HG03045 (cell line): ENCODE results near the gene APOBEC3H.

Experiments used
- ATAC-seq: cut with Tn5 transposase; IDR thresholded peaks from one replicate; pipeline ENCODE4 v1.9.1; 2021; ENCODE audit warnings: mild to moderate bottlenecking, moderate library complexity; ENCODE audit not compliant: unreplicated experiment

Gene APOBEC3H

DNA sequence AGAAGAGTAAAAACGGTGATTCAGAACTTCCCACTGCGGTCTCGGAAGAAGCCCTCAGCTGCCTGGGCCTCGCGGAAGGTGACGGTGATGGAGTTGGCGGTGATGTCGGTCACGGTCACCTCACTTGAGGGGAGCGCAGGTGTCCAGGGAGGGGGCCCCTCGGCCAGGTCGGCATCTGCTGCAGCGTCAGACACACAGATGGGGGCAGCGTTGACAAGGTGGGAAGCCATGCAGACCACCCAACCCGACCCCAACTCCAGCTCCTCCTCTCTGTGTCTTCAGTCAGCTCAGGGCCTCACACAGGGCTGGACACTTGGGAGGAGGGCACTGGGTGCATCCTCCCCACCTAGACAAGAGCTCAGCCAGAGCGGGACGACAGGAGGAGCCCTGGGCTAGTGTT, 36.8 kb downstream of the APOBEC3H start:
- no peak for ATAC-seq

DNA sequence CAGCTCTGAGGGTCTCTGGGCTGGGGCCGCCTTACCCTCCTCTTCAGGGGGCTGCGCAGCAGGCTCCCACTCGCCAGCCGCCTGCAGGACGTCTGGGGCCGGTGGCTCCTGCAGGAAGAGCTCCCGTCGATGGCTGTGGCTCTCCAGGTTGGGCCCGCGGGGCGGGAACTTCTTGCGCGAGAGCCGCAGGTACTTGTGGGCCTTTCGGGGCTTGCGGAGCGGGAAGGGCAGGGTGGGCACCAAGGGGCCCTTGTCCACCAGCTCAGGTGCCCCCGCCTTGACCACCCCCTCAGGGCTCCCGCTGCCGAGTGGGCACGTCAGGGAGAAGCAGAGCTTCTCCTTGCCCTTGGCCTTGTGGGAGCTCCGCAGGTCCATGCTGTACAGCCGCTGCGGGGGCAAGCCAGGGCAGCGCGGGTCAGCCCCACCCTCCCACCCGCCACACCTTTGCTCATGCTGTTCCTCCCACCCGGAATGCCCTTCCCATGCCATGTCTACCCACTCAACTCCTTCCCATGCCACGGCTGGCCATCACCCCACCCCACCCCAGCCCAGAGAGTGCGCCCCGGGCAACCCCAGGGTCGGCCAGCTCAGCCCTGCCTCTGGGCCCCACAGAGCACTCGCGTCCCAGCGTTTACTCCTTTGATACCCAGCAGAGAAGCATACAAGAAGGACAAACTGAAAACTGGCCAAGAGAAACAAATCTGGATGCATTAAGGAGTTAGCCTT, 37.5 kb downstream of the APOBEC3H start:
- no peak for ATAC-seq

DNA sequence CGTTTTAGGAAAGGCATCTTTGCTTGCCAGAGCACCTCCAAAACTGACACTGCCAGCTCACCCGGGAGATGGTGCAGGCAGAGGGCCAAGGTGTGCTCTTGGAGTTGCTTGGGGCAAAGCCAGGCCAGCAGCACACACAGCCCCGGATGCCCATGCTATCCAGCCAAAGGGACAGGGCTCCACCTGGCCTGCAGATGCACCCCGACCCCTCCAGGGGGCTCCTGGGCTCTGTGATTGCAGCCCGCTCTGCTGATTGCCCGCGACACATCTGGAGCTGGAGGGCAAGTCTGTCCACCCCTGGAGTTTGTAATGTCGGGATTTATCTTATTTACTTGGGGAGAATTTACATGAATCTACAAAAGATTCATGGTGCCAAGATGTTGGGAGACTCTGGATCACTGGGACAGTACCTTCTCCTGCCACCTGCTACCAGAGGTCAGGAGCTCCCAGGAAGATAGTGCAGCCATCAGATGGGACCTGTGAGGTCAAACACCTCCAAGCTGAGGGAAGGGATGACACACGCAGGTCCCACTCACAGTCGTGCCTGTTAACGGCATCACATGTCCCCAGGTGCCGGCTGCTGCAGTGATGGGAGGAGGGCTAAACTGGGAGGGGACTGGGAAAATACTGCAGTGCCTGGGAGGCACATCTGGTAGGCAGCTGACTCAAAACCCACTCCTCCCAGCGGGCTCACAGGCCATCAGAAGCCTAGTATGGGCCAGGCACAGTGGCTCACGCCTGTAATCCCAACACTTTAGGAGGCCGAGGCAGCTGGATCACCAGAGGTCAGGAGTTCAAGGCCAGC, 38.2 kb downstream of the APOBEC3H start:
- no peak for ATAC-seq

DNA sequence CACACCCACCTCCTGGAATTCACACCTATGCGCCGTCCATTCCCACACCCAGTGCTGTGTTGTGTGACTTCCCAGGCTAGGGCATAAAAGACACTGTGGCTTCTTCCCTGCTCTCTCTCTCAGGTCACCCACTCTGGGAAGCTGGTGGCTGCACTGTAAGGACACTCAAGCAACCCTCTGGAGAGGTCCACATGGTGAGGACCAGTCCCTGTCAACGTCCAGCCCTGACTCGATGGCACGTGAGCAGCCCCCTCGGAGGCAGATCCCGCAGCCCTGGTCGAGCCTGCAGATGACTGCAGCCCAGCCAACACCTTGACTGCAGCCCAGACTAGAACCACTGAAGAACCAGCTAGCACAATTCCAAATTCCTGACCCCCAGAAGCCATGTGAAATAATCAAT, 39.3 kb downstream of the APOBEC3H start:
- no peak for ATAC-seq

DNA sequence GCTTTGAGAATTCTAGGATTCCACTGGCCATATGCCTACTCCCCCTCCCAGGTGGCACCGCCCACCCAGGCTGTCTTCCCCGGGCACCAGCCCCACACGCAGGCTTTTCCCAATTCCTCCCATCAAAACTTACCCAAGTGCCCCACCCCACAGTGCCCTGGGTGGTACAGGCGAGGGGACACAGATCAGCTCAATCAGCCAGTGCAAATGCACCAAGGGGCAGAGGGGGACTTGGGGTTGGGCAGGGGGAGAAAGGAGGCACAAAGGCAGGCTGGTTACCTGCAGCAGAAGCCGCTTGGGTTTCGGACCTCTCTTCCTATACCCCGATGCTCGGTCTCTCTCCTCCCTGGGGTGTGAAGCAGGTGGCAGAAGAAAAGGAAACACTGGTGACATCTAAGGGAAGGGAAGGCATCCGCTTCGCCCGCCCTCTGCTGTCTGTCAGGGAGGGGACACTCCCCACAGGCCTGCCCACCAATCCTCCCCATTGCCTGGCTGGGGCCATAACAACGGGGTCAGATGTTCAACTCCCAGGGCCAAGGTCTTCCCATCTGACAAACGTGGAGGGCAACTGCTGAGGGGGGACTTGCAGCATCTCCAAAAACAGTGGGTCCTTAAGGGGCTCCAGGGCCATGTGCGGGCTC, 41.4 kb downstream of the APOBEC3H start:
- ATAC-seq, result no peak

DNA sequence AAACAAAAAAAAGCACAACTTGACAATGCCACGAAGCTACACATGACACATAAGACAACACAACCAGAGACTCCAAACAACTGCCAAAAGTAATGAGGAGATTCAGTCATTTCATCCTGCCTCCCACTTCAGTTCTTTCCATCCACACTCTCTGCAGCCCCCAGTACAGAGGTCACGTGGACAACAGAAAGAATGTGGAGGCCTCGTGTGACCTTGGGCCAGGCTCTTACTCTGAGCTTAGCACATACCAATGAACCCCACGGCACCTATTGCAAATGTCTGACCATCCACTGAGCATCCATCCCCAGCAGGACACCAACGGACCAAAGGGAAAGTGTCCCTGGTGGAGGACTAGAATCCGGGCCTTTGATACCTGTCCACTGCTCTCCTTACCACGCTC, 42.9 kb downstream of the APOBEC3H start:
- no peak for ATAC-seq

DNA sequence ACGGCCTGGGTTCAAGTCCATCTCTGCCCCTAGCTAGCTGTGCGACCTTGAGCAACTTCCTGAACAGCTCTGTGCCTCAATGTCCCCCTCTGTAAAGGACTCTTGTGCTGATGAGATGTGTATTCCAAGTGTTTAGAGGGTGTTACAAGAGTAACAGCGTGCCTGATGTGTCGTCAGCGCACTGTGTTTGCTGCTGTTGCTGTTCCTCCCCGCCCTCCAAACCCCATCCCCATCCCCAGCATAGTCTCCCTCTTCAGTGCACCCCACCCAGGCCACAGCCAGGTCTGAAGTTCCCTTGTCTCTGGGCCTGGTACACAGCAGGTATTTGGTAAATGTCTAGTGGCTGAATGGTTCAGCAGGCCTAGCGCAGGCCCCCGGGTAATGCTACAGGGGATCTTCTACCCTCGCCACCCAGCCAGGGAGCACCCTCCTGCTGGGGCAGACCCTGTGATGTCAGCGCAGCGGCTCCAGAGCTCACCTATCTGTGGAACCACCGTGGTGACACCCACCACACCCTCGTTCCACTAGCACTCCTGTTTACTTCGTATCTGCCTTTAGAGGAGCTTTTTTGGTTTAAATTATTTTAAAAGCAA, 45.1 kb downstream of the APOBEC3H start:
- no peak for ATAC-seq

DNA sequence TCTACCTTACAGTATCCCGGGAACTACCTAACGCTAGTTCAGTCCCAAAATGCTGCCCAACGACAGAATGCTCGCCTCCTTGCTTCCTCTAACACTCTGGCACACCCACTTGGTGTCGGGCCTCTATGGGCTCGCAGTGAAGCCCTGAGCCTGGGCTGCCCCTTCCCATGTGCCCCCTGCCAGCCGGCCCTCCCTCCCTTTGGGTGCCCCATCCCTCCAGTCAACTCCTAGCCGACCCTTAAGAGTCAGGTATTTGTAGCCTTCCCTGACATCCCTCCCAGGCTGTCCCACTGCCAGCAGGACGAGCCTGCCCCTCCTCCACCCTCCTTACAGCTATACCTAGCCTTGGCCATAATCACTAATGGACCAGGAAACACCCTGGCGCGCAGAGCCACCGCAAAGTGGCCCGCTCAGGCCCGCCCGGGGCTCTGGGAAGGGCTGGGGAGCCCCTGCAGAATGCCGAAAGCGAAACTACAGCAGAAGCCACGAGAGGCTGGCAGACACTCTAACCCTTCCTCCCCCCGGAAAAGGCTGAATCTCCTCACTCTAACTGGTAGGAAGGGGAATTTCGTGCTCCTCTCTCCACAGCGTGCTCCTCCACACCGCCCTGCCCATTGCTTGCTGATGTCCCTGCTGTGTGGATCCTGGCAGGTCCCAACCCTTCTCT, 47.2 kb downstream of the APOBEC3H start:
- ATAC-seq, result peak; percentile 29

DNA sequence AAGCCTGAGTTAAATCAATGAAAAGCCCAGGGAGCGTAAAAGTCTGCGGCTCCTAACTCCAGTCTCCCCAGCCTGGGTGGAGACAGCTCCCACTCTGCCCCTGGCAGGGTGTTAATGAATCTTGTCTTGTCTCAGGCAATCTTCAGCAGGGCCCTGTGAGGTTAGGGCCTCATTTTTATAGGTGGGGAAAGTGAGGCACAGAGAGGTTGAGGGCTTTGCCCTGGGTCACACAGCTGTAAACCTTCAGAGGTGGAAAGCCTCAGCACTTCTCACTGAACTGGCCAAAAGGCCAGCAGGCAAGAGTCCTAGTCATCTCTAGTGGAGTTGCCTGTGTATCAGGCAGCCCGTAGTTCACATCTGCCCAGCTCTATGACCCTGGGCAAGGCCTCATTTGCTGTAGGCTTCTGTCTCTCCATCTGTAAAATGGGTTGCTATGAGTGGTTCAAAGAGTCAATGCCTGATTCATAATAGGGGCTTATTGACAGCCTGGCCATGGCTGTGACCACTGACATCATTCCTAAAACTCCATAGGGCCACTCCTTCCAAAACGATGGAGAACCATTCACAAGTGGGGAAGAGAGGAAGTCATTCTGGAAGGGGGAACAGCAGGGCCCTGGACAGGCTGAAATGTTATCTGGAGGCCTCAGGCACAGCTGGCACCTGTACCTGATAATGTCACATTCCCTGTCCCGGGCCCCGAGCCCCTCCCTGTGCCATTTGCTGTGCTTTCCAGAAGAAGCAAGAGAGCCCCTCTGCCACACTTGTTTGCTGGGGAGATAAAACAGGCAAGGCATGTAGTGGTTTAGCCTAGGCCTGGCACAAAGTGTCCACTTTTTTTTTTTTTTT, 49.4 kb downstream of the APOBEC3H start:
- ATAC-seq, result no peak

DNA sequence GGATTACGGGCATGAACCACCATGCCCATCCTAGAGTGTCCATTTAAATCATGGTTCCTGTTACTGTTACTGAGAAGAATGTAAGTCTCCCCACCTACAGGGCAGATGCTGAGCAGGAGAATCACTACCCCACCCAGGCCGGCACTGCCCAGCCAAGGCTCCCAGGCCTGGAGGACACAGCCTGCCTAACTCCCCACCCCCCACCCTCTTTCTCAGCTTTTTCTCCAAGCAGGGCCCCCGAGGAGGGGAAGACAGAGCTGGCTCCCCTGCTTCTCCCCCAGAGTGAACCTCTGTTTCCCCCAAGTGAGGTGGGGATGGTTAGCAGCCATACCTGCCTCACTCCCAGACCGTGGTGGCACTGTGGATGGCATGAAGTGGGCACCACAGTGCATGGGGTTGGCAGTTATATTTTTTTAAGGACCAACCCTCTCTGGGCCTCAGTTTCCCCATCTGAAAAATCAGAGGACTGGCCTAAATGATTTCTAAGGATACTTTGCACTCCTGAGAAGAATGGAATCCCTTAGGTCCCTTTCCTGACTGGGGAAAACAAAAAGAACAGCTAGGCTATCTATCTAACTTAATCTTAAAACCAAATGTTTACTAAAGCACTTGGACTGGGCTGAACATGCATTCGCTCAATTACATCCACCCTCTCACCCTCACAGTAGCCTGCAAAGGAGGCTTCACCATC, 50.4 kb downstream of the APOBEC3H start:
- no peak for ATAC-seq

DNA sequence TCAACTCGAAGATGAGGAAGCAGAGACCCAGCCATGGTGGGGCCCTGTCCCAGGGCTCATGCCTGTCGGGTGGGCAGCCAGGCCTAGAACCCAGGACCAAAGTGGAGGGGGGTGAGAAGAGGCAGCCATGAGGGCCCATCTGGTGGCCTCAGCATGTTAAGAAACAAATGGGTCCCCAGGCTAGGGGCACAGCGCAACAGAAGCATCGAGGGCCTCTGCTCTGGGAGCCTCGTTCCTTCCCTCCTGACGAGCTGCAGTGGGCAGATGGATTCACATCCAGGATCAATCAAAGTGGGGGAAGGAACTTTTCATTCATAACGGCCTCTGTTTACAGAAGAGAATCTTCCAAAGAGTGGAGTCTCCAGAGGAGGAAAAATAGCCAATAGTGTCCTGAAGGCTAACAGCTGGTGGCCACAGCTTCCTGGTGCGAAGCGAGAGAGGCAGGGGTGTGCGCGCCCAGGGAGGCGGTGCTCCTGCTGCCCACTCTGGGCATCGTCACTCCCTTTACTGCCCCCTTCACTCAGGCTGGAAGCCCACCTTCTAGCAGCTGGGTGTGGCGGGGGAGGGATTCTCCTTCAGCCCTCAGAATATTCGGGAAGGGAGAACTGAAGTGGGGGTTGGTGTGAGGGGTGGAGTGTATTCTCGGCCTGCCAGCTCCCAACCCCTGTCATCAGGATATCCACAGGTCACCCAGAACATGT, 51.1 kb downstream of the APOBEC3H start:
- no peak for ATAC-seq

DNA sequence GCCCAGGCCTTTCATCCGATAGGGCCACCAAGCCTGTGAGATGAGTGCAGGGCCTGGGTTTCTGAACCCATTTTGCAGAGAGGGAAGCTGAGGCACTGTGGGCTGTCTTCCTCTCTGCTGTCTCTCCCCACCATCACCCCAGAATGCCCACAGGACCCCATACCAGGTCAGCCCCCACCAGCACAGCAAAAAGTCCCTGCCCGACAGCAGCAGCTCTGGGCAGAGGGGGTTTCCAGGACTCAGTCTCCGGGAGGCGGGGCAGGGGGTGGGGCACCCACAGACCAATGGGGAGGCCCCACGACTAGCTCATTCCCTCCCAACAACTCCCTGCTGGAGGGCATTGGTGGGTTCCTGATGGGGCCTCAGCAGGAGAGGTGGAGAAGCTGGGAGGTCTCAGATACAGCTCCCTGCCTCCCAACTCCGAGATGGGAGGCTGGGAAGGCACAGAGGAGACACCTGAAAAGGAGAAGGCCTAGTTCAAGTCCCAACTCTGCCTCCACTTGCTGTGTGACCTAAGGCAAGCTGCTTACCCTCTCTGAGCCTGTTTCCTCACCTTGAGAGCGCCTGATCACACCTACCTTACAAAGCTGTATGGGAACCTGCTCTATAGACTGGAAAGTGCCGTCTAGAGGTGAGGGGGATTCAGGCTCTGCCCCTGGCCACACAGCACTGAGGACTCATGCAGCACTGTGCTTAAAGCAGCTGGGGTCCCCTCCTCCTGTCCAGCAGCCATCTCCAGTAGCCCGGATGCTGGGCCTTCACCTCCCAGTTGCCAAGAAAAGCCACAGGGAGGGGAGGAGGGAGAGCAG, 51.9 kb downstream of the APOBEC3H start:
- ATAC-seq, result no peak

DNA sequence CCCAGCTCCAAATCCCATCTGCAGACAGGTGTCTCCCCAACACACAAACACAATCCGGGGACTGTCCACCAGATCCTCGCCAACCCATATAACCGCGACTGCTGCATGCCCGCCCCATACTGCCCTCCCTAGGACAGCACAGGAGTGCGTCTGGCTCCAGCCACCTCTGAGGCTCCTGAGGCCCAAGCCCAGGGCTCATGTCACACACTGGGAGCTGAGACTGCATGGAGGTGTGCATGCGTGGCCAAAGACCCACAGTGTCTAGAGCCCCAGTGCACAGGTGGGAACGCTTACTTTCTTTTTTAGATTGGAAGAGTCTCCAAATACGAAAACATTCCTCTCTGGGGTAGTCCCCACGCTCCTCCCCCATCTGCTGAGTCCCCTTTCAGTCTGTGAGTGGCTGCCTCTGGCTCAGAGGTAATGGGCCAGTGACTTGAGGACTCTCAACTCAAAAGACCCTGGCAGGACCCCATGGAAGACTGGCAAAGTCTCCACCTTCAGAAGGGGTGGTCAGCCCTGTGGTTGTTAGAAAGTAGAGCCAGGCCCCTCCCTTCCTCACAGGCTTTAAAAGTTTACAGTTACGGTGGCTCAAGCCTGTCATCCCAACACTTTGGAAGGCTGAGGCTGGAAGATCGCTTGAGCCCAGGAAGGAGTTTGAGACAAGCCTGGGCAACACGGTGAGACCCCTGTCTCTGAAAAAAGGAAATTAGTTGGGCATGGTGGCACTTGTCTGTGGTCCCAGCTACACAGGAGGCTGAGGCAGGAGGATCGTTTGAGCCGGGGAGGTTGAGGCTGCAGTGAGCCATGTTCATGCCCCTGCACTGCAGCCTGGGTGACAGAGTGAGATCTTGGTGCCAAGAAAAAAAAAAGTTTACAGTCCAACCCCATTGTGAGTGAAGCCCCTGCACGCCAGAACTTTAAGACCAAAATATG, 53.1 kb downstream of the APOBEC3H start:
- no peak for ATAC-seq

DNA sequence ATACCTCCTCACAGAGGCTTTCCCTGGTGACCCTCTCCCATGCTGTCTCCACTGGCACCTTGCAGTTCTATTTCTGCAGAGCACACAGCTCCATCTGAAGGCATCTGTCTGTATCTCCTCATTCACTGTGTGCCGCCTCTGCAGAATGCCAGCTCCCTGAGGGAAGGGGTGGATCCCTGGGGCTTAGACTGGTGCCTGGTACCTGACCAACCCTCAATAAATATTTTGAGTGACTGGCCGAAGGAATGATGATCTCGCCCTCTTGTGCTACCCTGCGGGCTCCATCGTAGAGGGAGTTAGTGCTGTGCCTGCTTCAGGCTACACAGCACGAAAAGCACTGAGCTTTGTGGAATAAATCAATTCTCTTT, 53.8 kb downstream of the APOBEC3H start:
- no peak for ATAC-seq

DNA sequence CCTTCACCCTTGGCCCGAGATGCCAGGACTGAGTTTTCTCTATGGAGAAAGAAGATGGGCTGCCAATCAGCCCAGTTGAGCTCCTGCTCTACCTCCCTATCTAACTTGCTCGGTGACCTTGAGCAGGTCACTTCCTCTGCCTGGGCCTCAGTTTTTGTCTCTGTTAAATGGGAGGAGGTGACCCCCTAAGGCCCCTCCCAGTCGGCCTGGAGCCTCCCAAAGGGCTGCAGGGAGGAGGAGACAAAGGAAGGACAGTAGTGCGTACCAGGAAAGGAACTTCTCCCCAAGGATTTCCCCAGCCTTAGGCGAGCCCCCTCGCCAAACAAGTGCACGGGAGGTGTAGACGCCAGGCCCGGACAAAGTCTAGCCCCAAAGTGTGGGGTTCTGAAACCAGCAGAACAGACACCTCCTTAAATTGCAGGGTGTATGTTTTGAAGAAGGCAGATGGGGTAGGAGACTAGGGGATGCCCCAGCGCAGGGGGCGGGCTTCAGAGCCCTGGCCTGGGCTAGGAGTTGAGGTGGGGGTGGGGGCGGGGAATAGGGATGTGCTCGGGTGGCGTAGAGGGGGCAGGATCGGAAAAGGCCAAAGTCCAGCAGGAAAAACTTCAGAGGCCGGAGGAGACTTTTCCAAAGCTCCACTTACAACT, 54.4 kb downstream of the APOBEC3H start:
- no peak for ATAC-seq

DNA sequence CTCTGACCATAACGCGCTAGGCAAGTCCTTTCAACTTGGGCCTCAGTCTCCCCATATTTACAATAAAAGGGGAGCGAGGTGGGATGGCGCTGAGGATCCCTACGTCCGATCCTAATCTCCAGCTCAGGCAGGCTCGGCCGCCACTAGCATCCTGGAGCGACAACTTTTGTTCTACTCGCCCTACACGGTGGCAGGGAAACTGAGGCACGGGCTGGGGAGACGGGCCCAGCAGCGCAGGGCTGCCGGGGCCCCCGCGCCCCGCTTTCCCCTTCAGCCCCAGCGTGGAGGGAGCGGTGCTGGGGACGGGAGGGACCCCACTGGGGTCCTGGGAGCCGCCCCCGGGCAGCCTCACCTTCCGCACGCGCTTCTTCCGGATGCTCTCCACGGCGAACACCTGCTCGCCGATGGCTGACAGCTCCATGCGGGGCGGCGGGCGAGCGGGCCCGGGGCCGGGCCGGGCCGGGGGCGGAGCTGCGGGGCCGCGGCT, 55.0 kb downstream of the APOBEC3H start:
- ATAC-seq, result no peak
